GM12891 (cell line): ENCODE results near the gene SNAPIN.

Experiments
- PAX5 ChIP-seq: IDR thresholded peaks from 2 replicates; pipeline ENCODE4 v1.6.1; 2011; ENCODE audit warnings: low read length, moderate library complexity, mild to moderate bottlenecking; ENCODE audit not compliant: insufficient read depth, severe bottlenecking
- POLR2A ChIP-seq: IDR thresholded peaks from 2 replicates; pipeline ENCODE4 v1.6.1; 2011; ENCODE audit warnings: low read depth, low read length, control low read depth
- POLR2AphosphoS5 ChIP-seq: IDR thresholded peaks from 2 replicates; pipeline ENCODE4 v1.6.1; 2011; ENCODE audit warnings: low read depth, low read length, control low read depth

DNA sequence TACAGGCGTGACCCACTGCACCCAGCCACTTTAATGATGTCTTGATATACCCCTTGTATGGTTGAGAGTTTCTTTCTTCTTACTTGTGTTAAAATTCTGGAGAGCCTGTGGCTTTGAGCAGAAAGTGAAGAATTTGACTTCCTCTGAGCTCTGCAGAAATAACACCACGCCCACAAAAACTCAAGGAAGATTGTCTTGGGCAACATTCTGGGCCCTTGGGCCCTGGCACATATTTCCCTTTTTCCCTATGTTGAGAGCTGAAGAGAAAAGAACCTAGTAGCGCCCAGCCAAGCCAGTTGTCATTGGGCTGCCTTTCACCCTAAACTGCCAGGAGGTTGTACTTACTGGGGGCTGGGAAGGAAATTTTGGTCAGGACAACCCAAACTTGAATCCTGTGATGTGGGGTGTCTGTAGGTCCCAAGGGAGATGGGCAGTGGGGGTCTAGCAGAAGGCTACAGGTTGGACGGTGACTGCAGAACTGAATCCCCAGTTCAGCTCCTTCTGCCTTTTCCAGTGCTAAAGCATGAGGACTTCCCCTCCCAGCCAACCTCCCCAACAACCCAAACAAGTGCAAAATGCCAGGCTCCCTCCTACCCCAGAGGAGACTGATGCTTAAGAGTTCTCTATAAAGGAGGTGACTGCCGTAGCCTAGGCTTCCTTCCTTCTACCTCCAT, 11.7 kb upstream of the SNAPIN start:
- TF ChIP-seq POLR2AphosphoS5 (no peak), POLR2A (peak; percentile 72), PAX5 (no peak)
